Measurements from ENCODE around the gene TRPV4.

DNA sequence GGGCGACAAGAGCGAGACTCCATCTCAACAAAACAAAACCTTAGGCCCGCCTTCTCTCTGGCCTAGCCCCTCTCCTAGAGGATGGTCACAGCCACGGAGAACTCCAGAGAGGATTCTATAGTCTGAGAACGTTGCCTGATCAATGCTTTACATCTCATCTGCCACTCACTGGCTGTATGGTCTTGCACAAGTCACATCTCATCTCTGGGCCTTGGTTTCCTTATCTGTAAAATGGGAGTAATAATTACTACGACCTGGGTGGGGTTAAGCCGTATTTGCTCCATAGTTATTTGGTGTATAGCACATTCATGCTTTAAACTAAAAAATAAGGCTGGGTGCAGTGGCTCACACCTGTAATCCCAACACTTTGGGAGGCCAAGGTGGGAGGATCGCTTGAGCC lies 8.5 kb downstream of the TRPV4 start:
- TF ChIP-seq, protein P1, sequence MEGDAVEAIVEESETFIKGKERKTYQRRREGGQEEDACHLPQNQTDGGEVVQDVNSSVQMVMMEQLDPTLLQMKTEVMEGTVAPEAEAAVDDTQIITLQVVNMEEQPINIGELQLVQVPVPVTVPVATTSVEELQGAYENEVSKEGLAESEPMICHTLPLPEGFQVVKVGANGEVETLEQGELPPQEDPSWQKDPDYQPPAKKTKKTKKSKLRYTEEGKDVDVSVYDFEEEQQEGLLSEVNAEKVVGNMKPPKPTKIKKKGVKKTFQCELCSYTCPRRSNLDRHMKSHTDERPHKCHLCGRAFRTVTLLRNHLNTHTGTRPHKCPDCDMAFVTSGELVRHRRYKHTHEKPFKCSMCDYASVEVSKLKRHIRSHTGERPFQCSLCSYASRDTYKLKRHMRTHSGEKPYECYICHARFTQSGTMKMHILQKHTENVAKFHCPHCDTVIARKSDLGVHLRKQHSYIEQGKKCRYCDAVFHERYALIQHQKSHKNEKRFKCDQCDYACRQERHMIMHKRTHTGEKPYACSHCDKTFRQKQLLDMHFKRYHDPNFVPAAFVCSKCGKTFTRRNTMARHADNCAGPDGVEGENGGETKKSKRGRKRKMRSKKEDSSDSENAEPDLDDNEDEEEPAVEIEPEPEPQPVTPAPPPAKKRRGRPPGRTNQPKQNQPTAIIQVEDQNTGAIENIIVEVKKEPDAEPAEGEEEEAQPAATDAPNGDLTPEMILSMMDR (IDR thresholded peaks at IDR 0.05) = no peak
- TF ChIP-seq POLR2AphosphoS5 (IDR thresholded peaks at IDR 0.05) (no peak), EP300 (IDR thresholded peaks at IDR 0.05) (no peak)
